Cortex of kidney (tissue), 1 donor: ENCODE data around the gene PSMD9.
"Not testable (repeated sequence)": the region's sequence is repeated elsewhere in the genome, so short reads cannot be mapped to it uniquely, and the experiment has no call there.

Experiments
- DNase-seq: peaks from one replicate; lab custom pipeline; 2025; lab: John Stamatoyannopoulos, UW

PSMD9 gene, protein sequence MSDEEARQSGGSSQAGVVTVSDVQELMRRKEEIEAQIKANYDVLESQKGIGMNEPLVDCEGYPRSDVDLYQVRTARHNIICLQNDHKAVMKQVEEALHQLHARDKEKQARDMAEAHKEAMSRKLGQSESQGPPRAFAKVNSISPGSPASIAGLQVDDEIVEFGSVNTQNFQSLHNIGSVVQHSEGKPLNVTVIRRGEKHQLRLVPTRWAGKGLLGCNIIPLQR

DNA sequence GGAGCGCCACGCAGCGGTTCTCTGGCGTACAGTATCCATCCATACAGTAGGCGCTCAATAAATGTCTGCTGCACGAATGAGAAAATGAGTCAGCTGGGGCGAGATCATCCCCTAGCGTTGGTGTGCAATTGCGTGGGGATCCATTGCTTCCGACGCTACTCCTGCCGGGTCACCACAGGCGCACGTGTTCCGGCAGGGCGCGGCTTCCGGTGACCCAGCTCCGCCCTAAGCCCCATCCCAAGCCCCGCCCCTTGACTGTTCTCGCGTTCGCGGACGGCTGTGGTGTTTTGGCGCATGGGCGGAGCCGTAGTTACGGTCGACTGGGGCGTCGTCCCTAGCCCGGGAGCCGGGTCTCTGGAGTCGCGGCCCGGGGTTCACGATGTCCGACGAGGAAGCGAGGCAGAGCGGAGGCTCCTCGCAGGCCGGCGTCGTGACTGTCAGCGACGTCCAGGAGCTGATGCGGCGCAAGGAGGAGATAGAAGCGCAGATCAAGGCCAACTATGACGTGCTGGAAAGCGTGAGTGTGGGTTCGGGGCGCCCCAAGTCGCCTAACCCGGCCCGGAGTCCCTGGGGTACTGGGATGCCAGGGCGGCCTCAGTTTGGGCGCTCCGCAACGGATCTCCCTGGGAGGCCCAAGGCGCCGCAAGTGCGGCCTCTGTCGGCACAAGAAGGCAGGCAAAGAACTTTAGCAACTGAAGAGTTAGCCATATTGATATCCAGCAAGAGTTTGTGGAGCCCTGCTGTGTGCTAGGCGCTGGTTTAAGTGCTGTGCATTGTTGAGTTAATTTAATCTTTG lies at the start of gene PSMD9:
PSMD9 (plus strand) TSS at position 313 of the 796 bp plus-strand sequence; CDS start at position 380, 67 bp downstream.
- DNase-seq, result peak; percentile 63

DNA sequence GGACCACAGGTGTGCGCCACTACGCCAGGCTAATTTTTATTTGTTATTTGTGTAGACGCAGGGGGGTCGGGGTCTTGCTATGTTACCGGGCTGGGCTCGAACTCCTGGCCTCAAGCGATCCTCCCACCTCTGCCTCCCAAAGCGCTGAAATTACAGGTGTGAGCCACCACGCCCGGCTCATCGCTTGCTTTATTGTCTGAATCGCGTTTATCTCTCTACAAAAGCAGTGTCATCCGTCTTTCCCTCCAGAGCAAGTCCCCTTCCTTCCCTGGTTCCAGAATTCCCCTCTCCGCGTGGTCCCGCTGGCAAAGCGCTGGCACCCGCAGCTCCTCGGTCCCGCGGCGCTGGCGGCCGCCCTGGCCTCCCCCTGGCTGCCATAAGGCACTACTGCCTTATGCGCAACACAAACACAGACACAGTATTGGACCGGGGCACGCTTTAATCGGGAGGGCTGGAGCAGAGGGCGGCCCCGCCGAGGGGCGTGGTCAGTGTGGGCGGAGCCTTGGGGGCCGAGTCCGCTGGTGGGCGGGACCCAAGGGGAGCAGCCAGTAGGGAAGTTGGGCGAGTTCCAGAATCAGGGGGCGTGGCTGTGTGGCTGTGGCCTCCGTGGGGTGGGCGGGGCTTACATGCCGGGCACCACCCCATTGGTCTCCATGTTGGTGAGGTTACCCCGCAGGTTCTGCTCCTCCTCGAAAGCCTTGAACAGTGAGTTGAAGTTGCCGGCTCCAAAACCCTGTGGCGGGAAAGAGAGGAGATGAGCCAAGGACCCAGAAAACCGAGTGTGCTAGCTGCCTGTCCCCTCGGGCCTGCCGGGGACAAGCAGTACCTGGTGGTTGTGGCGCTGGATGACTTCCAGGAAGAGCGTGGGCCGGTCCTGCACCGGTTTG lies 49.2 kb upstream of the PSMD9 start:
- DNase-seq, result no peak

DNA sequence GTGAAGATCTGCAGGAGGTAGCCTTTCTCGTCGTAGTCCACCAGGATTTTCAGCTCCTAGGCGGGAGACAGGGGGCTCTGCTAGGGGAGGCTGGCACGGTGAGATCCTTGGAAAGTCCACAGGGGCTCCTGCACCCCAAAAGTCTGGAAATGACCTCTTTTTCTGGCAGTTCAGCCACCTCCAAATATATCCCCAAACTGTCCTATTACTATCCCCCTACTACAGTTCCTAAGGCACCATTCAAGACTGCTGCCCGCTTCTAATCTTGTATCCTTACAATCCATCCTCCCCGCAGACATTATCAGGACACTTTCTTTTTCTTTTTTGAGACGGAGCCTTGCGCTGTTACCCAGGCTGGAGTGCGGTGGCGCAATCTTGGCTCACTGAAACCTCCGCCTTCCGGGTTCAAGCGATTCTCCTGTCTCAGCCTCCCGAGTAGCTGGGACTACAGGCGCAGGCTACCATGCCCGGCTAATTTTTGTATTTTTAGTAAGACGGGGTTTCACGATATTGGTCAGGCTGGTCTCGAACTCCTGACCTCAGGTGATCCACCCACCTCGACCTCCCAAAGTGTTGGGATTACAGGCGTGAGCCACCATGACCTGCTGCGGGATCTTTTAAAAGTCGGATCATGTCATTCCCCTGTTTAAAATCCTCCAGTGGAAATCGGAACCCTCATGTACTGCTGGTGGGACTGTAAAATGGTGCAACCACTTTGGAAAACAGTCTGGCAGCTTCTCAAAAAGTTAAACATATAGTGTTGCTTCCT lies 48.4 kb upstream of the PSMD9 start:
- DNase-seq, result no peak

DNA sequence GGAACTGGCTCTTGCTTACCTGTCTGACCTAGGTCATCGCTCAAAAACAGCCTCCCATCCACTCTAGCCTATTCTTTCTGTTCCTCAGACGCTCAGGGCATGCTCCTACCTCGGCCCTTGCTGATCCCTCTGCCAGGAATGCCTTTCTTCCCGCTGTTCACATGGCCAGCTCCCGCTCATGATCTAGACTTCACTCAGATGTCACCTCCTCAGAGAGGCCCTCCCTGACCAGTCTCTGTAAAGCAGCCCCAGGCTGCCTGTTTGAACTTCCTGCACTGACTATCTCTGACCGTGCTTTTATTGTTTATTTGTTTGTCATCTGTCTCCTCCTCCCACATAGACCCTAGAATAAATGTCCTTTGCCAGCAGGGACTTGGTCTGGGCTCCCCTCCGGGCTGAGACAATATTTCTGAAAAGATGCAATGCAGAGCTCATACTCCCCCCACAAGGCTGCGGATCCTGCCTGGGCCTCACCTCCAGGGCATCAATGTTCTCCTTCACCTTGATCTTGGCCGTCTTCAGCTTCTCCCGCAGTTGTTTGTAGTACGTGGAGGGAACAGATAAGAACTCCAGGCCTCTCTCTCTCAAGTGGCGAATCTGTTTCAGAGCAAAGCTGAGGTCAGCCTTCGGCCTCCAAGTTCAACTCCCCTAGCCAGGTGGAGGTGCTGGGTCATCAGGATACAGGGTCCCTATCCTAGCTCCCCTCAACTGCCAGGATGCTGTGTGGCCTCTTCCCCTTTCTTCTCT lies 45.2 kb upstream of the PSMD9 start:
- no peak for DNase-seq

- DNase-seq, result no peak
Observed at GRCh38 chr12:121845701-121846100, 42.9 kb upstream of the PSMD9 start.

DNA sequence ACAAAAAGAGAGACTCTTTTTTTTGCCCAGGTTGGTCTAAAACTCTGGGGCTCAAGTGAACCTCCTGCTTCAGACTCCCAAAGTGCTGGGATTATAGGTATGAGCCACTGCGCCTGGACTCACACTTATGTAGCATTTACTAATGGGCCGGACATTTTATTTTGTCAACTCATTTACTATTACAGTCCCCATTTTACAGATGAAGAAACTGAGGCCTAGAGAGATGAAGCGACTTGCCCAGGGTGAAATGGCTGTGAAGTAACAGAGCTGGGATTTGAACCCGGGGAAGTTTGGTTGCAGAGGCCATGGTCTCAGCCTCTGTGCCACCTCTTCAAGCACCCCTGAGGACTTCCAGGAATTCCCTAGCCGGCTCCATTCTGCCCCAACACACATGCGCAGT lies 39.4 kb upstream of the PSMD9 start:
- no peak for DNase-seq

DNA sequence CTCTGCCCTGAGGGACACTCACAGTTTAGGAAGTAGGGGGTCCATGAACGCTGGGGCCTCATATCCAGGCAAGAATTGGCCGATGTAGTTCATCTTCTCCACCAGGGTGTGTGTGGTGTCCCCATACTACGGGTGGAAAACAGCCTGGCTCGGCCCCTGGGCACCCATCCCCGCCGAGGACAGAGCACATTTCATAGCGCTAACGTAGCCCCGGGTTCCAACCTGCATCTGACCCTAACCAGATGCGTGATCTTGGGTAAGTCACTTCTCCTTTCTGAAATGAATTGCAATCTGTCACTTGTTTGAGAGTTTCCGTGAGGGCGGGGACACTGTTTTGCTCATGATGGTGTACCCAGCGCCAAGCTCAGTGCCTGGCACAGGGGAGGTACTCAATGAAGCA lies 38.9 kb upstream of the PSMD9 start:
- DNase-seq, result no peak

- not testable (repeated sequence) for DNase-seq
Observed at GRCh38 chr12:121852392-121852791, 36.2 kb upstream of the PSMD9 start.

DNA sequence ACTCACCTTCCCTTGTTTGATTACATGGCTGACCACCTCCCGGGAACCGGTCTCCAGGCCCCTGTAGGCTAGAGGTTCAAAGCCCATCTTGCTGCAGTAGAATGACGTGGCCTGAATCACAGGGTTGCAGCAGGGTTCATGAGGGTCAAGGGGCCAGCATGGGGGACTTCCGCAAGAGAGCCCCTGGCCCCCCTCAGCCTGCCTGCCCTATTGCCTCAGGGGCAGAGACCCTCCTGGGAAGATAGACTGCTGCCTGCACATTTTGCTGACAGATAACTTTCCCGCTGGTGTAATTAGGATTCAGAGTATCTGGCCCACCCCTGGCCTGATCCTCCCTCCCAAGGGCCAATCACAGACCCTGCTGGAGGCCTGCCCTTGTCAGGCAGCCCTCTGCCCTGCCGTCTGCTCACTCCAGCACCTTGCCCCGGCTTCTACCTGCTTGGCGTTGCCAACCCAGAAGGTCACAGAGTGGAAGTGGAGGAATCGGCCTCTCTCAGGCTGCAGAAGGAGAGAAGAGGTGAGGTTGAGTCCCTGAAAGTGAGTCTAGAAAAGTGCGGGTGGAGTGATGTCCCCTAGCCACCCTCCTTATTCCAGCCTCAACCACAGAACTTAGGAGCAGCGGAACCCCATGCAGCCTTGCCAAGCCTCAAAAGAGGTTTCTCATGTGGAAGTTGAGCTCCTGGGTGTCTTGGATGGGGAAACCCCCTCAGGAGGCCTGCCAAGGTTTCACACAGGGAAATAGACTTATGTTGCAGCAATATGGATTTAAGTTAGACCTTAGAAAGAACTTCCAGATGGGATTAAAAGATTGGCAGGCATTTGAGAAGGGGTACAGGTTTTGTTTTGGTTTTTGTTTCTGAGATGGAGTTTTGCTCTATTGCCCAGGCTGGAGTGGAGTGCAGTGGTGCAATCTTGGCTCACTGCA lies 31.0 kb upstream of the PSMD9 start:
- no peak for DNase-seq

GRCh38 chr12:121858318-121858661 lies 30.3 kb upstream of the PSMD9 start:
- no peak for DNase-seq

DNA sequence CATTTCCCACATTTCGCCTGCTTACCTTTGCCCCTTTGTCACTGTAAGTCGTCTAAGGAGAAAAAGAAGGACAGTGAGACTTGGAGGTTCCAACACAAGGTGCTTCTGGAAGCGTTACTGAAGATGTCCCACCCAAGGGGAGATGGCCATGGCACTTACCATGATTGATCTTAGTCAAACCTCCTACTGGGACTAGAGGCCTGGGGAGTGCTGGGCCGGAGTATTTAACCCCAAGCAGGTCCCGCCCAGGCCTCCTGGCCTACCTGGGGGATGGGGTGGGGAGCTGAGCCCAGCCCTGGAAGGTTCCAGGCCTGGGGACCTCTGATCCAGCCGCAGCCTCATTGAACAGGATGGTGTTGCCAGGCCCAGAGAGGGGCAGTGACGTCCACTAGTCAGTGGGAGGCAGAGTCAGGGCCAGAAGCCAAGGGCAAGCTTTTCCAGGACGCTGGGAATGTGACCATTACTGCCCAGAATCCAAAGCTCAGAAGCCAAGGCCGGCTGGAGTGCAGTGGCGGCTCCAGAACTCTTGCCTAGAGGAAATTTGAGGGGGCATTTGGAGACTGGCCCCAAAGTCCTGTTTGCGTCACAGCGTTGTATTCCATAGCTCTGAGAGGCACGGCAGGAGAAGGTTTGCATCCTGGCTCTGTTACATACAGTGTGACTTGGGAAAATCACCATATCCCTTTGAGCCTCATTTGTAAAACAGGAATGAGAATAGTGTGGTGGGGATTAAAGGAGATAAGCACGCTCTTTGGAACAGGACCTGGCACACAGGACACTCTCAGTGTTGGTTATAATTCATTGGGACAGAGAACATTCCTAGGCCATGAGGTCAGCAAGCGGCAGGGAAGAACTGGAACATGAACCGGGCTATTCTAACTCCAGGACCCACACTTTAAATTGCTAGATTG lies 29.7 kb upstream of the PSMD9 start, which contains the start of gene HPD:
HPD (minus strand) TSS at position 198 of the 911 bp plus-strand sequence; CDS start at position 162, 36 bp downstream.
- no peak for DNase-seq

- DNase-seq, result no peak
Observed at GRCh38 chr12:121860257-121860656, 28.3 kb upstream of the PSMD9 start.

DNA sequence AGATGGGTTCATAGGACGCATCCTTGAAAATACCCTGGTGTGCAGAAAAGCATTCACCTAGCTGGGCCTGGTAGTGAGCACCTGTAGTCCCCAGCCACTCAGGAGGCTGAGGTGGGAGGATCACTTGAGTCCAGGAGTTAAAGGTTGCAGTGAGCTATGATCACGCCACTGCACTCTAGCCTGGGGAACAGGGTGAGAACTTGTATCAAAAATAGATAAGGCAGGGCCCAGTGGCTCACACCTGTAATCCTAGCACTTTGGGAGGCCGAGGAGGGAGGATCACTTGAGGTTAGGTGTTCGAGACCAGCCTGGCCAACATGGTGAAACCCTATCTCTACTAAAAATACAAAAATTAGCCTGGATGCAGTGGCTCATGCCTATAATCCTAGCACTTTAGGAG lies 27.9 kb upstream of the PSMD9 start:
- DNase-seq, result not testable (repeated sequence)

DNA sequence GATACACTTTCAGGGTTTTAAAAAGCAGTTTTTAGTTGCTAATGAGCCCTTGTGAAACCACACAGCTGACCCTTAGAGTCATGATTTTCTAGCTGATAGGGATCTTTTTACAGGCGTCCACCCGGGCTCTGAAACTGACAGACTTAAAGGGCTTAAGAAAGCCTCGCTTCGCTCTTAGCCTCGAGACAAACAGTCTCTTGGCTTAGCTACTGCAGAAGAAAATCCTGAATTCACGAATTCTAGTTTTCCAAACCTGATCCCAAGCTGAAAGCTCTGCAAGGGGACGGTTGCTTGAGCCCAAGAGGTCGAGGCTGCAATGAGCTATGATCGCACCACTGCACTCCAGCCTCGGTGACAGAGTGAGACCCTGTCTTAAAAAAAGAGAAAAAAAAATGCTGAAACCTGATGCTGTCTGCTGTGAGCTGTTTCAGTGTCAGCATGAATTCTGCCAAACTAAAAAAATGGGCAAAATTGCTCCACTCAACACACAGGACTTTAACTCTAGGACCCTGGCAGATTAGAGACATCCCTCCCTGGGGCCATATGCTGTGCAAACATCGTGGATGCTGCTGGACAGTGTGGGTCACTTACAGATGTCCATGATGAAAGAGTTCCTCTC lies 26.8 kb upstream of the PSMD9 start:
- DNase-seq, result no peak

GRCh38 chr12:121866331-121866730 lies 22.3 kb upstream of the PSMD9 start:
- no peak for DNase-seq

DNA sequence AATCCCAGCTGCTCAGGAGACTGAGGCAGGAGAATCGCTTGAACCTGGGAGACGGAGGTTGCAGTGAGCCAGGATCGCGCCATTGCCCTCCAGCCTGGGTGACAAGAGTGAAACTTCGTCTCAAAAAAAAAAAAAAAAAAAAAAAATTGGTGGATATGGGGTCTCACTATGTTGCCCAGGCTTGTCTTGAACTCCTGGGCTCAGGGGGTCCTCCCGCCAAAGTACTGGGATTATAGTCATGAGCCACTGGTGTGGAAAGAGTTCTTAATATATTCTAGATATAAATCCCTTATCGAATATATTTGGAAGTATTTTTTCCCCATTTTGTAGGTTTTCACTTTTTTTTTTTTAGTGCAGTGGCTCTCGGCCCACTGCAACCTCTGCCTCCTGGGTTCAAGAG lies 19.4 kb upstream of the PSMD9 start:
- not testable (repeated sequence) for DNase-seq

GRCh38 chr12:121871467-121871866 lies 17.1 kb upstream of the PSMD9 start:
- no peak for DNase-seq

DNA sequence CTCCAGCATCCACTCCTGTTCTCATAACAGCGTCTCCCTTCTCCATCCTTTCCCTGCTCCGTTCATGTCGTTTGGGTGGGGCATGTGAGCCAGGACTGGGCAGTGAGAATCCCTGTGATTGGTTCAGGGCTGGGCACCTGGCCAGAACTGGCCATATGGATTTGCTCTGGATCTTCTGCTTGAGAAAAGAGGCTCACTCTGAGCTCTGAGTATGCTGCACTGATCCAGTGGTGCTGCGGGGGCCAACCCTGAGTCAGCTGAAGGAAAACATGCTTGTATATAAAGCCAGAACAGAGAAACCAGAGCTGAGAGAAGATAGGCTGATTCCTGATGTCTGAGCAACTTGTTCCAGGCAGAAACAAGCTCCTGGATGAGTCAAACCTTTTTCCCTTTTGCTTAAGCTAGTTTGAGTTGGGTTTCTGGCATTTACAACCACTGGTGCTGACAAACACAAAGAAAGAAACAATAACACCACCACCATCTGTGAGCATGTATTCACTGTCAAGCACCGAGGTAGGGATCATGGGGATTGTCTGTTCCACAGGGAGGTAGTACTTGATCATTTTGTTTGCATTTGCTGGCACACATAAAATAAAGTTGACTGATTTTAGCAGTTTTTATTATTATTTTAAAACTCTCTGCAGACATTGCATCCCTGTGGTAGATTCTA lies 15.9 kb upstream of the PSMD9 start:
- DNase-seq, result no peak
